Measurements from ENCODE around the gene LCT. TPM values are rescaled to one million over a fixed set of nuclear protein-coding genes. Genes with fewer than 3 reads are reported as not detected.

LCT gene
- total RNA-seq, 1 donor from 2014 or later = not detected

DNA sequence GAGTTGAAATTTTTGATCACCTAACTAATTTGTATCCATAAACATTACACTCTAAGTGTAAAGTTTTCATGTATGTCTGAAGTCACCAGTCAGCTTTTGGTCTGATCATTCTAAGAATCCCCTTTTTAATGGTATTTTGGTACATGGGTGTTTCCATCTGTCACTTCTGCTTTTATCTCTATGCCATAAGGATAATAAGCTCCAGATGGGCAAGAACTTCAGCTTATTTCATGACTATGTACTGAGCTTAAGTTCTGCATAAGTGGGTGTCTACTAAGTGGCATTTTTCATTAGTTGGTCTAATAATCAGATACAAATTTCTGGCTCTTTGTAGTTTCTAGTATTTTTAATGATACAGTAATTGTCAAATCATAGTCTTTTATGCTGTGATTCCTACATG is 75.0 kb downstream of the LCT start:
- DNase-seq (ENCODE audit: low read depth) = no peak
- Histone ChIP-seq H3K27me3 (ENCODE audit: control insufficient read depth, insufficient read depth, low read length) (no peaks in the 10 kb centered on the region), H3K4me3 (ENCODE audit: low read depth, low read length) (no peak overlapping the region), H3K36me3 (ENCODE audit: control insufficient read depth, insufficient read depth, low read length) (no peaks in the 10 kb centered on the region)
- TF ChIP-seq, protein P1, sequence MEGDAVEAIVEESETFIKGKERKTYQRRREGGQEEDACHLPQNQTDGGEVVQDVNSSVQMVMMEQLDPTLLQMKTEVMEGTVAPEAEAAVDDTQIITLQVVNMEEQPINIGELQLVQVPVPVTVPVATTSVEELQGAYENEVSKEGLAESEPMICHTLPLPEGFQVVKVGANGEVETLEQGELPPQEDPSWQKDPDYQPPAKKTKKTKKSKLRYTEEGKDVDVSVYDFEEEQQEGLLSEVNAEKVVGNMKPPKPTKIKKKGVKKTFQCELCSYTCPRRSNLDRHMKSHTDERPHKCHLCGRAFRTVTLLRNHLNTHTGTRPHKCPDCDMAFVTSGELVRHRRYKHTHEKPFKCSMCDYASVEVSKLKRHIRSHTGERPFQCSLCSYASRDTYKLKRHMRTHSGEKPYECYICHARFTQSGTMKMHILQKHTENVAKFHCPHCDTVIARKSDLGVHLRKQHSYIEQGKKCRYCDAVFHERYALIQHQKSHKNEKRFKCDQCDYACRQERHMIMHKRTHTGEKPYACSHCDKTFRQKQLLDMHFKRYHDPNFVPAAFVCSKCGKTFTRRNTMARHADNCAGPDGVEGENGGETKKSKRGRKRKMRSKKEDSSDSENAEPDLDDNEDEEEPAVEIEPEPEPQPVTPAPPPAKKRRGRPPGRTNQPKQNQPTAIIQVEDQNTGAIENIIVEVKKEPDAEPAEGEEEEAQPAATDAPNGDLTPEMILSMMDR (IDR thresholded peaks at IDR 0.05; ENCODE audit: insufficient read depth, low read length, poor library complexity, severe bottlenecking) = no peak

DNA sequence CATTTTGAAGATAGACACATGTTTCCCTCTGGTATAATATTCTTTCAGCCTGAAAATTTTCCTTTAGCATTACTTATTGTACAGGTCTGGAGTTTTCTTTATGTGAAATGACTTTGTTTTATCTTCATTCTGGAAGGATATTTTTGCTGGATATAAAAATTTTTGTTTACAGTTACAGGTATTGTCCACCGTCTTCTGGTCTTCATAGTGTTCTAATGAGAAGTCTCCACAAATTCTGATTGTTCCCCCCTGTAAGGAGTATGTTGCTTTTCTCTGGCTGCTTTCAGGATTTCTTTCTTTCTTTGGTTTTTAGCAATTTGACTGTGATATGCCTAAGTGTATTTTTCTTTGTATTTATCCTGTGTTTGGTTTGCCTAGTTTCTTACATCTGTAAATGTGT is 80.3 kb downstream of the LCT start:
- Histone ChIP-seq H3K4me3 (ENCODE audit: low read depth, low read length) (no peak overlapping the region), H3K36me3 (ENCODE audit: control insufficient read depth, insufficient read depth, low read length) (no peaks in the 10 kb centered on the region)
- TF ChIP-seq, protein P1 (IDR thresholded peaks at IDR 0.05; ENCODE audit: insufficient read depth, low read length, poor library complexity, severe bottlenecking) = no peak

DNA sequence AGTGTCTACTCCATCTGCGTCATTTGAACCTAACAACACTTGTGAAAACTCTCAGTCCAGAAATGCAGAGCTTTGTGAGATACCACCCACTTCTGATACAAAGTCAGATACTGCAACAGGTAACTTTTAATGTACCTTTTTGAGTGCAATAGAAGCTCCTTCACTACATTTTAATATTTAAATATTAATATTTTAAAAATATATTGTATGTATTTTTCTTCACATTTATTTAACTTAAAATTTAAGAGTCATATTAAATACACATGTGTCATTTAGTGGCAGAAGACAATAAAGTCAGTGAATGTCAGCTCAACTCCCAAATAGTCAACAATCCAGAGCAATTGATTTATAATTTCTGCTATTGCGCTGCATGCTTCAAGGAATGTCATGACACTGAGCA is 81.4 kb downstream of the LCT start:
- Histone ChIP-seq H3K36me3 (ENCODE audit: control insufficient read depth, insufficient read depth, low read length) (no peaks in the 10 kb centered on the region), H3K27me3 (ENCODE audit: control insufficient read depth, insufficient read depth, low read length) (no peaks in the 10 kb centered on the region), H3K4me3 (ENCODE audit: low read depth, low read length) (no peak overlapping the region)
- TF ChIP-seq, protein P1 (IDR thresholded peaks at IDR 0.05; ENCODE audit: insufficient read depth, low read length, poor library complexity, severe bottlenecking) = no peak
- DNase-seq (ENCODE audit: low read depth) = no peak

More for the DNA sequence above, 80.3 kb downstream of the LCT start:
- no peak for DNase-seq (ENCODE audit: low read depth)
- no peaks in the 10 kb centered on the region for H3K27me3 ChIP-seq (ENCODE audit: control insufficient read depth, insufficient read depth, low read length)

- no peak for DNase-seq (ENCODE audit: low read depth)
- no peaks in the 10 kb centered on the region for H3K27me3 ChIP-seq (ENCODE audit: control insufficient read depth, insufficient read depth, low read length)
- TF ChIP-seq, protein P1 (IDR thresholded peaks at IDR 0.05; ENCODE audit: insufficient read depth, low read length, poor library complexity, severe bottlenecking) = no peak
- H3K36me3 ChIP-seq (ENCODE audit: control insufficient read depth, insufficient read depth, low read length) = peaks cover 2% of the 10 kb centered on the region
- H3K4me3 ChIP-seq (ENCODE audit: low read depth, low read length) = no peak overlapping the region
Measured at GRCh38 chr2:135745545-135745944, 91.4 kb downstream of the LCT start.

GRCh38 chr2:135744760-135745314 is 92.1 kb downstream of the LCT start:
- TF ChIP-seq, protein P1 (IDR thresholded peaks at IDR 0.05; ENCODE audit: insufficient read depth, low read length, poor library complexity, severe bottlenecking) = no peak
- DNase-seq (ENCODE audit: low read depth) = no peak
- no peak overlapping the region for H3K4me3 ChIP-seq (ENCODE audit: low read depth, low read length)
- peaks cover 2% of the 10 kb centered on the region for H3K36me3 ChIP-seq (ENCODE audit: control insufficient read depth, insufficient read depth, low read length)
- H3K27me3 ChIP-seq (ENCODE audit: control insufficient read depth, insufficient read depth, low read length) = no peaks in the 10 kb centered on the region

DNA sequence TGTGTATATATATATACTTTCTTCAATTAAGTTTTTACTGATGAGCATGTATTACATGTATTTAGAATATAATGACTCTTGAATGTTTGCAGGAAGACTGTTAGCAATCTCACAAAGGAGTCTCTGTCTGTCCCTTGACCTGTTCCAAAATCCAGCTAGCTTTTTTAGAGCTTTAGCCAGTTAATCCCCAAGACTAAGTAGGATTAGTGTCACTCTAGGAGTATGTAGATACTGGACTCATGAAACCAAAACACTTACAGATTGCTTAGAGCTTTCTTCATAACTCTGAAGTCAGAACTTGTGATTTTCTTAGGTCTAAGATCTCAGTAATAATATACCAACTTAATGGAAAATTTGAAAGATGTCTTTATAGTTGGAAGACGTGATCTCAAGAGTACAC is 93.1 kb downstream of the LCT start:
- Histone ChIP-seq H3K27me3 (ENCODE audit: control insufficient read depth, insufficient read depth, low read length) (no peaks in the 10 kb centered on the region), H3K36me3 (ENCODE audit: control insufficient read depth, insufficient read depth, low read length) (no peaks in the 10 kb centered on the region), H3K4me3 (ENCODE audit: low read depth, low read length) (no peak overlapping the region)
- TF ChIP-seq, protein P1 (IDR thresholded peaks at IDR 0.05; ENCODE audit: insufficient read depth, low read length, poor library complexity, severe bottlenecking) = no peak
- DNase-seq (ENCODE audit: low read depth) = no peak
